Mesothelial cell of epicardium (in vitro differentiated cells): ENCODE results near the gene GET4. TPM values are rescaled to one million over a fixed set of nuclear protein-coding genes. Genes with fewer than 3 reads are reported as not detected.
"Not testable (repeated sequence)": the region's sequence is repeated elsewhere in the genome, so short reads cannot be mapped to it uniquely, and the experiment has no call there.

Source experiments
- DNase-seq, 2 experiments: peaks; one replicate each; pipeline ENCODE4 v3.0.0; 2021; ENCODE audit warnings: low spot score in 2 of 2; ENCODE audit not compliant: unreplicated experiment in 2 of 2
- H3K27ac Mint-ChIP-seq: 2 replicates; pipeline ENCODE4 v1.8.0; 2021; ENCODE audit warnings: mixed read lengths
- H3K27me3 Mint-ChIP-seq: 2 replicates; pipeline ENCODE4 v1.8.0; 2021; ENCODE audit warnings: low read depth, mixed read lengths
- H3K36me3 Mint-ChIP-seq: 2 replicates; pipeline ENCODE4 v1.8.0; 2021; ENCODE audit warnings: mixed read lengths
- H3K4me1 Mint-ChIP-seq: 2 replicates; pipeline ENCODE4 v1.8.0; 2021; ENCODE audit warnings: mixed read lengths
- H3K4me3 Mint-ChIP-seq: 2 replicates; pipeline ENCODE4 v1.8.0; 2021; ENCODE audit warnings: mild to moderate bottlenecking, moderate library complexity, mixed read lengths
- H3K9me3 Mint-ChIP-seq: 2 replicates; pipeline ENCODE4 v1.8.0; 2021; ENCODE audit warnings: mixed read lengths
- total RNA-seq: library from RNA; stranded (reverse); gene quantifications from 3 replicates; pipeline ENCODE4 v1.2.1, GENCODE V29; 2021
- TF ChIP-seq, protein P1 (sequence below): fragments of 200-600 bp; sonication (generic); IDR thresholded peaks from one replicate; pipeline ENCODE4 v1.5.0; 2021; ENCODE audit warnings: antibody characterized with exemption; ENCODE audit not compliant: unreplicated experiment

The GET4 gene
- total RNA-seq, 1 donor from 2014 or later: 77.6 TPM

GRCh38 chr7:867406-868188 lies 8.8 kb upstream of the GET4 start:
- DNase-seq: no peak
- TF ChIP-seq, protein P1, sequence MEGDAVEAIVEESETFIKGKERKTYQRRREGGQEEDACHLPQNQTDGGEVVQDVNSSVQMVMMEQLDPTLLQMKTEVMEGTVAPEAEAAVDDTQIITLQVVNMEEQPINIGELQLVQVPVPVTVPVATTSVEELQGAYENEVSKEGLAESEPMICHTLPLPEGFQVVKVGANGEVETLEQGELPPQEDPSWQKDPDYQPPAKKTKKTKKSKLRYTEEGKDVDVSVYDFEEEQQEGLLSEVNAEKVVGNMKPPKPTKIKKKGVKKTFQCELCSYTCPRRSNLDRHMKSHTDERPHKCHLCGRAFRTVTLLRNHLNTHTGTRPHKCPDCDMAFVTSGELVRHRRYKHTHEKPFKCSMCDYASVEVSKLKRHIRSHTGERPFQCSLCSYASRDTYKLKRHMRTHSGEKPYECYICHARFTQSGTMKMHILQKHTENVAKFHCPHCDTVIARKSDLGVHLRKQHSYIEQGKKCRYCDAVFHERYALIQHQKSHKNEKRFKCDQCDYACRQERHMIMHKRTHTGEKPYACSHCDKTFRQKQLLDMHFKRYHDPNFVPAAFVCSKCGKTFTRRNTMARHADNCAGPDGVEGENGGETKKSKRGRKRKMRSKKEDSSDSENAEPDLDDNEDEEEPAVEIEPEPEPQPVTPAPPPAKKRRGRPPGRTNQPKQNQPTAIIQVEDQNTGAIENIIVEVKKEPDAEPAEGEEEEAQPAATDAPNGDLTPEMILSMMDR: no peak
- H3K9me3 Mint-ChIP-seq: no peaks in the 10 kb centered on the region
- no peak overlapping the region for H3K4me3 Mint-ChIP-seq
- no peaks in the 10 kb centered on the region for H3K27me3 Mint-ChIP-seq
- H3K36me3 Mint-ChIP-seq: peaks cover 46% of the 10 kb centered on the region
- no peaks in the 10 kb centered on the region for H3K4me1 Mint-ChIP-seq
- H3K27ac Mint-ChIP-seq: peak overlapping the region; percentile 6

GRCh38 chr7:868189-868486 lies 8.2 kb upstream of the GET4 start:
- TF ChIP-seq, protein P1: no peak
- Mint-ChIP-seq H3K36me3 (peaks cover 47% of the 10 kb centered on the region), H3K4me3 (no peak overlapping the region), H3K27ac (no peak overlapping the region), H3K9me3 (no peaks in the 10 kb centered on the region), H3K27me3 (no peaks in the 10 kb centered on the region), H3K4me1 (peaks cover 2% of the 10 kb centered on the region)
- DNase-seq: no peak

GRCh38 chr7:869348-869747 lies 7.0 kb upstream of the GET4 start:
- Mint-ChIP-seq H3K27ac (peak overlapping the region; percentile 16), H3K27me3 (no peaks in the 10 kb centered on the region), H3K4me3 (no peak overlapping the region), H3K4me1 (peaks cover 14% of the 10 kb centered on the region), H3K36me3 (peaks cover 43% of the 10 kb centered on the region), H3K9me3 (no peaks in the 10 kb centered on the region)
- DNase-seq: no peak
- TF ChIP-seq, protein P1: no peak

DNA sequence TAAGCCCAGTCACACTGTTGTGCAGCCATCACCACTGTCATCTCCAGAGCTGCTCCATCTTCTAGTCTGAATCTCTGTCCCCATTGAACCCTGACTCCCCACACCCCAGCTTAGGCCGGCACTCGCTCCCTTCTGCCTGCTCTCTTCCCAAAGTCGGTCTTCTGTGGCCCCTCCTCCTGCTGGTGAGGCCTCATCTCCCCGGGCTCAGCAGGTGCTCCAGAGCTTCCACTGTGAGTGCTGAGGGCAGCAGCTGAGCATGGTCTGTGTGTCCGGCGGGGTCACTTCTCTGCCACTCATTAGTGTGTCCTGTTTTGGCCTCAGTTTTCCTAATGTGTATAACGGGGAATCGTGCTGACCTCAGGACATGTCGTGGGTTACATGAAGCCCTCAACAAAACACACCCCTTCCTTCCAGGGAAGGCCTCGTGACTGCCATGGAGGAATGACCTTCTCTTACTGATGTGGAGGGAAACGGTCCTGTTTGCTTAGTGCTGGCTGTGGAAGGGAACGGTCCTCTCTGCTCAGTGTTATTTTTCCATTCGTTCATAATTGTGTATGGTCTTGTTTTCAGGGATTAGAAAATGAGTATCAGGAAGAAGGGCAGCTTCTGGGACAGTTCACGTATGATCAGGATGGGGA lies 4.3 kb upstream of the GET4 start:
- TF ChIP-seq, protein P1: no peak
- H3K9me3 Mint-ChIP-seq: no peaks in the 10 kb centered on the region
- H3K36me3 Mint-ChIP-seq: peaks cover 31% of the 10 kb centered on the region
- H3K27ac Mint-ChIP-seq: peak overlapping the region; percentile 54
- H3K4me1 Mint-ChIP-seq: peaks cover 16% of the 10 kb centered on the region
- no peak for DNase-seq
- no peak overlapping the region for H3K4me3 Mint-ChIP-seq
- H3K27me3 Mint-ChIP-seq: no peaks in the 10 kb centered on the region

- H3K4me1 Mint-ChIP-seq: peaks cover 16% of the 10 kb centered on the region
- H3K4me3 Mint-ChIP-seq, H3K27ac Mint-ChIP-seq, H3K27me3 Mint-ChIP-seq, DNase-seq, H3K9me3 Mint-ChIP-seq: not testable (repeated sequence)
- H3K36me3 Mint-ChIP-seq: peaks cover 27% of the 10 kb centered on the region
Observed at GRCh38 chr7:872685-873084, 3.7 kb upstream of the GET4 start.

GRCh38 chr7:873367-874002 lies 2.9 kb upstream of the GET4 start:
- TF ChIP-seq, protein P1: peak; percentile 78
- Mint-ChIP-seq H3K27me3 (no peaks in the 10 kb centered on the region), H3K4me1 (peaks cover 20% of the 10 kb centered on the region), H3K36me3 (peaks cover 27% of the 10 kb centered on the region), H3K9me3 (no peaks in the 10 kb centered on the region), H3K4me3 (no peak overlapping the region), H3K27ac (peak overlapping the region; percentile 95)
- DNase-seq: peak in 1 of 2 experiments; percentile 66
